Activated CD4-positive, alpha-beta T cell treated with anti-CD3 and anti-CD28 coated beads, Interleukin-2, amount 50 U/mL, for 16 hours (primary cell): Measurements from ENCODE around the gene PSAT1.

Source experiments
- DNase-seq: peaks from one replicate; pipeline ENCODE4 v3.0.0-alpha.2; 2020

The PSAT1 gene

DNA sequence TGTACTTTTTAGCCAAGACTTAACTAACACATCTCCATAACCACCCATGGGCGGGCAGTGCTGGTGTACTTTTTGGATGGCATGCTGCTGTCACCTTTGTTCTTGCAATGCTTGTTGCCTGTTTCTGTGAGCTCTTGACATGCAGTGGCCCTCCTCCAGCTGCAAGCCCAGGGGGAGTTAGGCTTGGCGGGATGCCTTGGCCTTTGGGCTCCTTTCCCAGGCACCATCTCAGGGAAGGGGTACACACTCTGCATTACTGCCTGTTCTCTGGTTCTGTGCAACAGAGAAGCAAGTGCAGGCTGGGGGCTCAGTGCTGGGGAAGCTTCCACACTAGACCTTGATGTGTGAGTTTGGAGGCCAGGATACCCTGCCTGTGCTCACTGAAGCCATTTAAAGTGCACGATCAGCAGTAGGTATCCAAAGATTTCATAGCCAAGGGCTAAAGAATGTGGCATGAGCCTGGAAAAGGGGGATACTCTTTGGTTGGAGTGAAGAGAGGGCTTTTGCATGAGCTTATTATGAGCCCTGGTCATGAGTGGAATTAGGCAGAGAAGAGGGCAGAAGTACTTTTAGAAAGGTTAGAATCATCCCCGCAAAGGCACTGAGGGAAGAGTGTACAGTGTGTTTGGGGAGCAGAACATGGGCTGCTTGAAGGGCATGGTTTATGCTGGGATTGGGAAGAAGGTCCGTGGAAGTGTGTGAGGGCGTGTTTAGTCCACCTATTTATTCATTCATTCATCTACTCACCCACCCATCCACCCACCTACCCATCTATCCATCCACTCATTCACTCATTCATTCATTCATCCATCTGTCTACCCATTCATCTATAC is 22.5 kb downstream of the PSAT1 start:
- DNase-seq: no peak

DNA sequence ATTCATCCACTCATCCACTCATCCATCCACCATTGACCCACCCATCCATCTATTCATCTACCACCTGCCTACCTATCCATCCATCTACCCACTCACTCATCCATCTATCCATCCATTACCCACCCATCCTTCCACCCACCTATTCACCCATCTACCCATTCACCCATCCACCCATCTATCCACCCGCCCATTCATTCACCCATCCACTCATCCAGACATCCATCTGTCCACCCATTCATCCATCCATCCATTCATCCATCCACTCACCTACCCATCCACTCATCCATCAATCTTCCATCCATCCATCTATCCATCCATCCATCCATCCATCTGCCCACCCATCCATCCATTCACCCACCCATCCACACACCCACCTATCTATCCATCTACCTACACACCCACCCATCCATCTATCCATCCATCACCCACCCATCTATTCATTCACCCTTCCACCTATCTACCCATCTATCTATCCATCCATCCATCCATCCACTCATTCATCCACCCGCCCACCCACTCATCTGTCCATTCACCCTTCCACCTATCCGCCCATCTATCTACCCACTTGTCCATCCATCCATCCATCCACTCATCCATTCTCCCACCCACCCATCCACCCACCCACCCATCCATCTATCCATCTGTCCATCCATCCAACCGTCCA is 23.2 kb downstream of the PSAT1 start:
- DNase-seq: no peak

DNA sequence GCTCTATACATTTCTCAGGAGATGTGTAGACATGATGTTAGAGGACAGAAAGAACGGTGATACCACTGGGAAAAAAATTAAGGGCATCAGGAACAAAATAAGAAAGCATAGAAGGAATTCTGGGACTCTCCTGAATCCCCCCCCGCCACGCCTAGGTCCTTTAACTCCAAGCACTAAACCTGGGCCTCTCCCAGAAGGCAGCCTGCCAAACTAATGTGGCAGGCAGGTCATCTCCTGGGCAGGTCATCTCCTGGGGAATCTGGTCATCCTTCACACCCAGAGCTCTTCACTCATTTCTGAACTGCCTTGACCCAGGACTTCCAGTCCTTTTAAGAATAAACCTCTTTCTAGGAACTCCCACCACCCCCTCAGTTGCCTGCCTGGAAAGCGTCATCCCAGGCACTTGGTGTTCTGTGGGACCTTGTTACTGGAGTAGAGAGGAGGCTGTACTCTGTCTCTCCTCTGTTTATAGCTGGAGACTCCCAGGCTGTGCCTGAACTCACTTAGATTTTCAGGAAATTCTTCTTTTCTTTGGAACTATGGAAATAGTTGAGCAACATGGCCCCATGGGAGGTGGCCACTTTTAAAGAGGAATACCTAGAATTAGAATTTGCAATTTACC is 24.1 kb downstream of the PSAT1 start:
- DNase-seq: no peak

DNA sequence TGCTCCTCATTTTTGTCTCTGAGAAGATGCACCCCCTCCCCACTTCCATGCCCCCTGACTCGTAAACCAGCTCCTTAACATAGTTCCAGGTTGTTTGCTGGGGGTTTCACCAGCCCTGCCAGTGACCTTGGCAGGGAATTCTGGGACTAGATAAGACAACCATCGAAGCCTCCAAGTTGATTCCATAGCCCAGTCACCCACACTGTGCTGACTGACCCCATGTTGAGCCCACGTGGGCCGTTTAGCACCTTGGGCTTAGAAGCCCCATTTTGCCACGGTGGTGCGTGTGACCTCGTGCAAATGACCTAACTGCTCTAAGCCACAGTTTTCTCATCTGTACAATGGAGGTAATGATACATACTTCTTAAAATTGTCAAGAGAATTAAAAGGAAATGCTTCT is 24.6 kb downstream of the PSAT1 start:
- DNase-seq: no peak

DNA sequence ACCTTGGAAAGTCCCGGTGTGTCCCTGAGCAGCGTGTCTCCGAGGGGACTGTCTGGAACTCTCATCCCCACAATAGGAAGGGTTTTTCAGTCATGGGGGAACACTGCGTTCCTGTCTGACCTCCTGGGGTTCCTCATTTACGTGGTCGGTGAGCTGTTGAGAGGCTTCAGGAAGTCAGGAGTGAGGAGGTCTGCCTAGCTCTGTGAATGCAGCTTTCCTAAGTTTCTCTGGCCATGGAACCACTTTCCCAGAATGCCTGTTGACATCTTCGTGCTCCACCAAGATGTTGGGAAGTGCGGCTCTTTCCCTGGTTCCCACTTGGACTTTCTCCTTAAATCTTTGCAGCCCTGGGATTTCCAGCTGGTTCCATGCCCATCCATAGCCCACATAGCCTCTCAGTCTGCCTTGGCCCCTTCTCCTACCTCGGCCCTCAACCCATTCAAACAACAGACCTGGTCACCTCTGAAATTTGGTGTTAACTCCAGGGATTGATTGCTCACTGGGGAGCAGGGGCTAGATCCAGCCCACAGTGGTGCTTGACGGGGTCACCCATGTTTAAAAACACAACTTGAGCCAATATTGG is 27.2 kb downstream of the PSAT1 start:
- DNase-seq: no peak

DNA sequence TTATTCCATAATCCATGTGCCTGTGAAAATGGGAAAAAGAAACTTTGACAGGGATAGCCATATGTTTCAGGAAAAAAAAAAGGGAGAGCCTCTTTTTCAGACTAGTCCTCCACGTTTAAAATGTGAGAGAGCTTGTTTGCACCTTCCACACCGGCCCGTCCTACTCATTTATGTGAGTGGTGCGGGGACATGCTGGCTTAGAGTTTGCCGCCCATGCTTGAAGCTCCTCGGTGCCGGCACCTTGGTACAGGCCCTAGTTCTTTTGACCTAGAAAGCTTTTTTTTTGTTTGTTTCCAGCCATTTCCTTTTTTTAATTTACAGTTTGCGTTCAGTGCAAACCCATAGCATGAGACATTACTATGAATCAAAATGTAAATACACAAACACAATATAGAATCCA is 27.8 kb downstream of the PSAT1 start:
- no peak for DNase-seq

DNA sequence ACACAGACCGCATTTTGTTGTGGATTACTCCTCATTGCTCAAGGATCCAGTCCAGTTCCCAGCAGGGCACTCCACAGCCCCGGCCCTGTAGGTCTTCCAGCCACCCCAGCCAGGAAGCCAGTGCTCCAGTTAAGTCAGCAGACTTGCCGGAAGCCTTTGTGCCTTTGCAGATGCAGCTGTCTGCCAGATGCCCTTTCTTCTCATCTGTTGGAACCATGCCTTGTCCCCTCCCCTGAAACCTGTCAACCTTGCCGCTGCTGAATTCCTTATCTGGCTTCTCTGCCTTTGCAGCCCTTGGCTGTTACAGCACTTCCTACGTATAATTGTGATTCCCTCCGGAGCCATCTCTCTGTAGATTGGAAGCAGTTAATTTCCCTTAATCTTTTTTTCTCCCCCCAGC is 28.4 kb downstream of the PSAT1 start:
- no peak for DNase-seq

DNA sequence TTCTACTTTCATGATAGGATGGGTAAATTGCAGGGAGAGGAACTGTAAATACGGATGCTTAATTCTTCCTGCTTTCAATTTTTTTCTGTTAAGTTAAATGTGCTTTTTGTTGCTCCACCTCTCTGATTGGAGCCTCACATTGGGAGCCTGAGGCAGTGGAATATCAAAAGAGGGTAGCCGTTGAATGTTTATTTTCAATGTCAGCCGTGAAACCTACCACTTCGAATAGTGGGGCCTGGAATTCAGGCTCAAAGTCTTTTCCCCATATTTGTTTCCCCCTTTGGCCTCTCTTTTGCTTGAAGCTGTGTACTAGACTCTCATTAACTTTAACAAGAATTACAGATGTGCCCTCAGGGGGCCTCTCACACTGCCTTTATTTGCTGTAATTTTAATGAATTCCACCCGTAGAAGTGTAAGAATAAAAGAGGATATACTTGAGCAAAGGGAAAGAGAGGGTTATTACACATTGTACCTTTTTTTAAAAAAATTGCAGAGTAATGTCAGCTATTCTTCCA is 29.0 kb downstream of the PSAT1 start:
- DNase-seq: no peak

DNA sequence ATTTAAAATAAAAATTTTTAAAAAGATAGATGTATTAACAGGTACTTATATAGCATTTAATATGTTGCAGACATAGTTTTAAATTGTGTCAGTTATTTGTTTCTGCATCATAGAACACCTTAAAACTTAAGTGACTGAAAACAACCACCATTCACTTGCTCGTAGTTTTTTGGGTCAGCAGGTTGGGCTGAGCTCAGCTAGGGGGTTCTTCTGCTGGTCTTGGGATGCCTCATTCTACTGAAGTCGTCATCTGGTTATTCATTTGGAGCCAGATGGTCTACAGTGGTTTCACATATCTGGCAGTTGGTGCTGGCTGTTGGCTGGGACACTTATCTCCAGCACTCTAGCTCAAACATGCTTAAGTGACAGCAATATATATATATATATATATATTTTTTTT is 29.6 kb downstream of the PSAT1 start:
- no peak for DNase-seq

DNA sequence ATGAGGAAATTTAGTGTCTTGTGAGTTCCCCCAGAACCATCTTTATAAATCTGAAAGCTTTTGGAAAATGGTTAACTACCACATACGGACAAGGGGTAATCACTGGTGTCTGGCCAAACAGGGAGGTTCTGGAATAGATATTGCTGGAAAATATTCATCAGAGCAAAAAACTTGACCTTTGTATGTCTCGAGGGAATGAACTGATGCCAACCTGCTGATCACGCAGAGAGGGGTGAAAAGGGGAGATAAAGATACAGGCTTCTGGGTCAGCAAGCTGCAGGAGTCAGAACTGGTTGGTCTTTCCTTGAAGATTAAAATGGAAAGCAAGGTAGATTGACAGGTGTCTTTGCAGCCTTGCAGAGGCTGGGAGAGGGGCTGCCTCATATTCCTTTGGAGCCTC is 35.5 kb downstream of the PSAT1 start:
- no peak for DNase-seq

DNA sequence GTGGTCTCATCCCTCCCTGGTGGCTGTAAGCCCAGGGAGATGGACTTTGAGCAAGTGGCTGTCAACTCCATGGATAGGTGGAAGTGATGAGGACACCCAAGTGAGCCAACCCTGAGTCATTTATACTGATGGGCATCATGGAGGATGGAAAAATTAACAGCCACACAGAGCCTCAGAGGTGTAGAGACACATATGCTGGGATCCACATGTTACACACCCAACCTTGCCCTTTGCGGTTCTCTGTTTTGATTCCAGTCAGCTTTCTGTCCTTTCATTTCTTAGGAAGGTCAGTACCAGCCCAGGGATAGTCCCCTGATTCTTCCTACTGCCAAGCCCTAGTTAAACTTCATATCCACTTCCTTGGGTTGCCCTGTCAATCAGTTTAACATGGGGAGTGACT is 51.9 kb downstream of the PSAT1 start:
- no peak for DNase-seq

DNA sequence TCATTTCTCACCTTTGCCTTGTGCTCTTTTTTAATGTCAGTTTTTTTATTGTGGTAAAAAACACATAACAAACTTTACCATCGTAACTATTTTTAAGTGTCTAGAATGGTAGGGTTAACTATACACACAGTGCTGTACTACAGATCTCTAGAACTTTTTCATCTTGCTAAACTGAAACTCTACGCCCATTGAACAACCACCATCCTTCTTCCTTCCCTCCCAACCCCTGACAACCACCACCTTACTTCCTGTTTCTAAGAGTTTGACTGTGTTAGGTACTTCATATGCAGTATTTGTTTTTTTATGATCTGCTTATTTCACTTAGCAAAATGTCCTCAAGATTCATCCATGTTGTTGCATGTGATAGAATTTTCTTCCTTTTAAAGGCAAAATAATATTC is 54.9 kb downstream of the PSAT1 start:
- no peak for DNase-seq

DNA sequence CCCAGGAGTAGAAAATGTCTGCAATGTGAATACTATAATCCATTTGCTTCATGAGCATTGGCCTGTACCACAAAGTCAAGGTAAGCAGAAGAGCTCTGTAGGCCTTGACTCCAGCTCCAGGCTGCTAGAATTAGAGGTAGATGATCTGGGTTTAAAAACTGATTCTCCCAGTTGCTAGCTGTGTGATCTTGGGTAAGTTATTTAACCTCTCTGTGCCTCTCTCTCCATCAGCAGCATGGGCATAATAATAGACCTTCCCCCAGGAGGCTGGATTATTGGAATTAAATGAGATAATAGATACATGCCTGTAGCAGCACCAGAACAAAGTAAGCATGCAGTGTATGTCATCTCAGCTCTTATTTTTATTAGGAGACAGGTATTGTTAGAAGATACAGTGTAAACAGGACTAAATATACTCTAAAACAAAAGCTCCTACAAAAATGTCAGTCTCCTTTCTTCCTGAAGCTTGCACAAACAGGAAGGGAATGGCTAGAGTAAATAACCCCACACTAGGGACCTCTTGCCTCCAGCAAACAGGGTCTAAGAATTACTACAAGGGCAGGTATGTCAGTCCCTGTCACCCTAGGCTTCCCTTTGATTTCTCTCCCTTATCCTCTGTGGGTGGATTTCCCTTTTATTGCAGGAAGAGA is 57.5 kb downstream of the PSAT1 start:
- DNase-seq: no peak

DNA sequence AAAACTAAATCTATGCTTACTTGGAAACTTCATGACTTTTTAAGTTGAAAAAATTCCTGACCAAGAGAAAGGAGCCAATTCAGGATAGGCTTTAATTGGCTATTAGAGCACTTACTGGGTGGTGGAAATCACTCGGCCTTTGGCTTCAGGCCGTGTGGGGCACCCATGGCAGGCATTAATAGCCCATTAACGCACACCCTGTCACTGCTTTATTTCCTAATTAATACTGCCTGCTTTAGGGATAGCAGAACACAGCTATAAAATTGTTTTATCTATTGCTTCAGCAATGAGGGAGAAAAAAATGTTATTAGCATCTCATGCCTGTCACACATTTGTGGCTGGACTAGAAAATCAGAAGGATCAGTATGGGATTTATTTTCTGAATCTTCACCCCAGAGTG is 58.1 kb downstream of the PSAT1 start:
- no peak for DNase-seq

DNA sequence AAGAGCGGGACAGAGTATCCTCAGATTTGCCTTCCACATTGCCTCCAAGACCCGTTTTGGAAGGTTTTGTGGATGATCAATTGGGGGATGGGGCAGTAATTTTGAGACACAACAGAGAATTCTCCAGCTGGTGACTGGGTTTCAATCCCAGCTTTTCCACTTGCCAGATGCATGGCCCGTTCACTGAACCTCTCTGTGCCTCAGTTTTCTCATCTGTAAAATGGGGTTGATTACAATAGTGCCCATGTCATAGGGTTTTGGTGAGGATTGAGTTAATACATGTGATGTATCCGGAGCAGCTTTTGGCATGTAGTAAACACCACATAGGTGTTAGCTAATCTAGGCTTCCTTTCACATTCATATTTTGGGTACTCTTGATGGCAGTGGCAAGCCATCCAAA is 59.7 kb downstream of the PSAT1 start:
- no peak for DNase-seq

DNA sequence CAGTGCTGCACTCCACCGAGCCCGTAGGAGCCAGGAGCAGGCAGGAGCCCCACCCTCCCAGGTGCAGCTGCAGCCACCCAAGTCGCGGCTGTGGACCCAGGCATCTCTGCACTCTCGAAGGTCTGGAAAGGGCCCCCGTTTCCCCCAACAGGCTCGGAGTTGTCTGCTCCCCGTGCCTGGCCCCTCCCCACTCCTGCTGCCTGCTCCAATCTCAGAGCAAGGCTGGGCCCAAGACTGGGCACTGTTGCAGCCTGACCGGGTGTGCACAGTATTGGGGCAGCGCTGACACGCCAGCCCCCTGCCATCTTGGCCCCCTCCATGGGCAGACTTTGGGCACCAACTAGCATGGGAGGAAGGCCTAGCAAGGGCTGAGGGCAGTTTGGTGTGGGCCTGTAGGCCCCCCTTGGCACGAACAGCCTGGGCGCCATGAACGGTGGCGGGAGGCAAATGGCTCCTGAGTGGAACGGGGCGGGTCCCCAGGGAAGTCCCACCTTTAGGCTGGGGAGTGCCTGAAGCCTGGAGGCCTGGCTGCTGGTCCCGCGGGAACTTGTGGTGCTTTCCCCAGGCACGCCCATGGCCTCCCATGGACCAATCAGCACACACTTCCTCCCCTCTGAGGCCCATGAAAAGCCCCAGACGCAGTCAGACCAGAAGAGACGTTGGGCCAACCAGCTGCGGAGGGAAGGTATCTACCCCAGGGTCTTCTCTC is 60.4 kb downstream of the PSAT1 start:
- no peak for DNase-seq

DNA sequence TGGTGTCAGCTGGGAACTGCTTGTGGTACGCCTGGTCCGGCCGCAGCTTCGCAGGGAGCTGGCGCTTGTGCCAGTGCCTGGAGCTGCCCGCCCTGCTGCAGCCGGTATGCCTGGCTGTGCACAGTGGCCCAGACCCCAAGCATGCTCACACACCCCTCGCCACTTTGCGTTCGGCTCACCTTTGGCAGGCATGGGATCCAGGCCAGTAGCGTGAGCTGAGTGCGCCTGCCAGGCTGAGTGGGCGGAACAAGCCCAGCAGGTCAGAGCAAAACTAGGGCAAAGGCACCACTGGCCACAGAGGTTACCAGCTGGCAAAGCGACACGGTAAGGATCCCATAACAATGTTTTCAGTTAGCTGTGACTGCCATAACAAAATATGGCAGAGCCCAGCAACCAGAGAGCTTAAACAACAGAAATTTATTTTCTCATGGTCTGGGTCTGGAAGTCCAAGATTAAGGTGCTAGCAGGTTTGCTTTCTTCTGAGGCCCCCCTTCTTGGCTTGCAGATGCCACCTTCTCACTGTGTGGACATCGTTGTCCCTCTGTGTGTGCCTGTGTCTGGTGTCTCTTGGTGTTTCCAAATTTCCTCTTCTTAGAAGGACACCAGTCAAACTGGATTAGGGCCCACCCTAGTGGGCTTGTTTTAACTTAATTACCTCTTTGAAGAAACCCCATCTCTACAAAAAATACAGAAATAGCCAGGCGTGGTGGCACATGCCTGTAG is 61.6 kb downstream of the PSAT1 start:
- no peak for DNase-seq

DNA sequence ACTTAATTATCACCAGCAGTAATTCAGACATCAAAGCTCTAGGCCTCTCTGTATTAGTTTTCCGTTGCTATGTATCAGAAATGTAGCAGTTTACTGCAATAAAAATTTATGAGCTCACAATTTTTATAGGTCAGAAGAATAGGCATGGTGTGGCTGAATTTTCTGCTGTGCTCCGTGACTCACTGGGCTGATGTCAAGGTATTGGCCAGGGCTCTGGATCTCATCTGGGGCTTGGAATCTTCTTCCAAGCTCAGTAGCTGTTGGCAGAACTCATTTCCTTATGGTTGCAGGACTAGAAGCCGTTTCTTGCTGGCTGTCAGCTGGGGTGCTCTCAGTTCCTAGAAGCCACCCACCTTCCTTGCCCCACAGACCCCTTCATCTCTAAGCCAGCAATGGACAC is 66.3 kb downstream of the PSAT1 start:
- DNase-seq: no peak

DNA sequence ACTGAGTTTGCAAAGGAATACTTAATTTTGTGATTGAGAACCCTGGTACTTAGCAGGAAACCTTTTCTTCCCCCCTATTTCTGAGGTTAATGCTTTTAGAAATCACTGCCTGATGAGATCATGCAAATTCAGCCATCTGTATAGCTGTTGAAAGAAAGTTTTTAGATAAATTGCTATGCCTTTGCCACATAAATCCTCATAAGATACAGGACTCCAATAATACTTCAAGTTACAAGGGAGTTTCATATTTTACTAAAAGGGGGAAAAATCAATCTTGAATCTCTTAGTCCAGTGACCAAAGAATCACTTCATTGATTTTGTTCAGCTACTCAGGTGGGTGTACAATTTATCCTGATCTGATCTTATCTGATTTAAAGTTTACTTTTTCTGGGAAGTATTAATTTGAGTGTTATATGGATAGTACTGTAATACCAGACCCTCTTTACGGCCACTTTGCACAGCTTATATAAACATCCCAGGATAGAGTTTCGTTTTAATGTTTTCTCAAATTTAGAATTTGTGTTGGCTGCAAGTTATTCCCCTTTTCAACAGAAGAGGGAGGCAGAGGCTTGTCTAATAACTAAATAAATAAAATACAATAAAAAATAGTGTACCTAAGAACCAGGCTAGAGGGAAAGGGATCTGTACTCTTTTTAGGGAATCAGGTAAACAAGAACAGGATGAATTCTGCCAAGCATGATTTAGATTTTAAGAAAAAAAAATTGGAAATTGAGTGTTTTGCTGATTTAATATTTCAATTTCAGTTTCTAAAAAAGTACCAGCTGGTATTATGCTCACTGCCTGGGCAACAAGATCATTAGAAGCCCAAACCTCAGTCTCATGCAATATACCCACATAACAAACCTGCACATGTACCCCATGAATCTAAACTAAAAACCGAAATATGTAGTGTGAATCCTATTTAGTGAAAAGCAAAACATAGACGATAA is 69.1 kb downstream of the PSAT1 start:
- DNase-seq: no peak

DNA sequence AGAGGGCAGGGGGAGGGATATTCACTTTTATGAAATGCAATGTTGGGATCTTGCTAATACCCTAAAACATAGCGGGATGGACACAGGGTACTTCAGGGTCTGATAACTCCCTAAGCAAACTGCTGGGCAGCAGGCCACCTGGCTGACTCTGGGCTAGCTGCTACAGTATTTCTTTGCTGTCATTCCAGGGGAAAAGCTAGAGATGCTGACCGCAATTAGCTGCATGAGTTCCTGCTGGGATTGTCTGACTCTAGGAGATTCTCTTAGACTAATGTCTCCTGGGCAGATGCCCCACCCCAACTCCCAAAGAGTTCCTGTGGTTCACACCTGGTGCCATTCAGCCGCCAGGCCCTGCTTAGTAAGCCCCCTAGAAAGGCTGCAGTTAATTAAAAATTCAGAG is 69.9 kb downstream of the PSAT1 start:
- no peak for DNase-seq

DNA sequence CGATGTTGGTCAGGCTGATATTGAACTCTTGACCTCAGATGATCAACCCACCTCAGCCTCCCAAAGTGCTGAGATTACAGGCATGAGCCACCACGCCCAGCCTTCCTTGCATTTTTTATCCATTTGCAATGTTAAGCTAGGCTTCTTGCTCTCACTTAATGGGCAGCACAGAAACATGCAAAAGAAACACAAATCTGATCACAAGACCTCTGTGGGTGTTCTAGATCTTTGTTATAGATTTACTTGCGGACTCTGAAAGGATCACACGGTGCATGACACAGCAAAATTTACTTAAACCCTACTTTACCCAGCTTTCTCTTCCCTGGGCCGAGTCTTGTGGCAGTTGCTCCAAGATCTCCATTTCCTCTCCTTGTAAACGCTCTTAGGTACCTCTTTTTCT is 71.3 kb downstream of the PSAT1 start:
- DNase-seq: no peak
